ENCODE data around the gene LLPH.

GRCh38 chr12:66137937-66138336 is 7.4 kb upstream of the LLPH start:
- TF ChIP-seq CTCF (IDR thresholded peaks at IDR 0.05), result no peak
- no peak for TF ChIP-seq POLR2A (IDR thresholded peaks at IDR 0.05)
- no peak for TF ChIP-seq EP300 (IDR thresholded peaks at IDR 0.05)
